ENCODE measurements around the gene DEFB129.
A peak's percentile ranks its signal among the peaks of the same experiment; 100 is the strongest.

DEFB129 gene

DNA sequence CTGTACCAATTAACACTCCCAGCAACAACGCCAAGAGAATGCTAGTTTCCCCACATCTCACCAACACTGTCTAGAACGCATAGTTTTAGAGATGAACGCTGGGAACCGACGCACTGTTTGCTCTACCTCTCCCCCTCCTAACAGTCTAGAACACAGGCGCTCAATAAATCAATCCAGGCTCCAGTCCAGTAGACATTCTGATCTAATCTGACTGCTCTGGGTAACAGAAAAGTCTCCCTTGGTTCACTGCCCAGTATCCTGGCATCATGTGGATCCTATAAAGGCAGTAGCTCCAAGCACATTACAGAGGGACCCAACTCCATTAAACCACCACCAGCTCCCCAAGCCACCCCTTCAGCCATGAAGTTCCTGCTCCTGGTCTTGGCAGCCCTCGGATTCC, 30.4 kb downstream of the DEFB129 start, which contains the start of gene DEFB132:
Gene DEFB132, plus strand, starts transcription at position 306 of the 400 bp plus-strand sequence. Its CDS starts 55 bp downstream, at position 361.
- no peak for DNase-seq

DNA sequence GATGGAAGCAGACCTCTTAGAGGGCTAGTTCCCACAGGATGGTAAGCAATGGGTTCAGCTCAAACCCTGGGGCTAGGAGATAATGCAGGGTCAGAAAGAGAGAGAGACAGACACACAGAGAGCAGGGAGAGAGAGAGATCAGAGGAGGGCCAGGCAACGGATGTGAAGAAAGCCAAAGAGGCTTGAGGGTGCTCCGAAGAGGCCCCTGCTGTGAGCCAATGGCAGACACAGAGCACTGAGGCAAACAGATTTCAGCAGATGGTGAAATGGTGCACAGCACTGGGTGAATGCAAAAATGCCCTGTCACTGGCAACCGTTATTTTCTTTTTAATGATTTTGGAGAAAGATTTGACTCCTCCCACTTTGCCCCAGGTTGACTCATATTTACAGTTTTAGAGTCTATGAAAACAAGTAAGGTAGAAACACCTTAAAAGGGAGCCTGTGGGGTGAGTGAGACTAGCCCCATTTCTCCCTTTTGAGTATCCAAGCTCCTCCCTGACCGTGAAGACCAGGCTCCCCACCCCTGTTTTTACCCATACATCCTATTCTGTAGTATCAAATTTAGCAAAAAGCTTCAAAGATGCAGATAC, 31.3 kb downstream of the DEFB129 start:
- no peak for DNase-seq

DNA sequence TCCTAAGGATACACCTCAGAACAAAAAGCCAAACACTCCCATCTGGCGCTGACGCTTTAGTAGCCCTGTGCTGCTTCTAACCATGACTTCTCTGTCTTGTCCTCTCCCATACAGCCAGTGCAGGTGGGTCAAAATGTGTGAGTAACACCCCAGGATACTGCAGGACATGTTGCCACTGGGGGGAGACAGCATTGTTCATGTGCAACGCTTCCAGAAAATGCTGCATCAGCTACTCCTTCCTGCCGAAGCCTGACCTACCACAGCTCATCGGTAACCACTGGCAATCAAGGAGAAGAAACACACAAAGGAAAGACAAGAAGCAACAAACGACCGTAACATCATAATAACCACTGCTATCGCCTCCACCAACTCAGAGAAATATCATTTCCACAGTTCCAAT, 31.9 kb downstream of the DEFB129 start:
- DNase-seq = no peak

DNA sequence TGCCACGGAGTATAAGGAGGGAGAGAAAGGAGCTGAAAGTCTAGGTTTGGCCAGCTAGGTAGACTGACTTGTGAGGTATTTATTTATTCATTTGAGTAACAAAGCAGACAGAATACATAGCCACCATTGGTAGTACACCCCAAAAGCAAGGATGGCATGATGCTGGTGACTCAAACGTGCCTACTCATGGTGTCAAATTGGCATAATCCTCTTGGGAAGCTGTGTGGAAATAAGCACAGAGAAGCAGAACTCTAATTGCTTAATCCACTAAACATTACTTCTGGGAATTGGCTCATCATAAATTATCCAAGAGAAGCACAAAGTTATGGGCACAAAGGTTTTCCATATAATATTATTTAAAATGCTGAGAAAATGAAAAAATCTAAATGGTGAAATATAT, 32.9 kb downstream of the DEFB129 start:
- DNase-seq = no peak

DNA sequence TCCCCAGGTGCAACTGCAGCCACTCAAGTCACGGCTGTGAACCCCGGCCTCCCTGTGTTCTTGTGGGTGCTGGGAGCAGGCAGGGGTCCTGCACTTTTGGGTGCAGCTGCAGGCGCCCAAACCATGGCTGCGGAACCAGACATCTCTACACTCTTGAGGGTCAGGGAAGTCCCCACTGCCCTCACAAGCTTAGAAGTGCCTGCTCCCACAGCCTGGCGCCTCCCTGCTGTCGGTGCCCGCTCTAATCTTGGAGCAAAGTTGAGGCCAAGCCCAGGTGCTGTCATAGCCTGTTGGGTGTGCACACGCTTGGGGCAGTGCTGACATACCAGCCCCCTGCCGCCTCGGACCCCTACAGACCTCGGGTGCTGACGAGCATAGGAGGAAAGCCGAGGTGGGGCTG, 36.6 kb downstream of the DEFB129 start:
- DNase-seq = no peak

DNA sequence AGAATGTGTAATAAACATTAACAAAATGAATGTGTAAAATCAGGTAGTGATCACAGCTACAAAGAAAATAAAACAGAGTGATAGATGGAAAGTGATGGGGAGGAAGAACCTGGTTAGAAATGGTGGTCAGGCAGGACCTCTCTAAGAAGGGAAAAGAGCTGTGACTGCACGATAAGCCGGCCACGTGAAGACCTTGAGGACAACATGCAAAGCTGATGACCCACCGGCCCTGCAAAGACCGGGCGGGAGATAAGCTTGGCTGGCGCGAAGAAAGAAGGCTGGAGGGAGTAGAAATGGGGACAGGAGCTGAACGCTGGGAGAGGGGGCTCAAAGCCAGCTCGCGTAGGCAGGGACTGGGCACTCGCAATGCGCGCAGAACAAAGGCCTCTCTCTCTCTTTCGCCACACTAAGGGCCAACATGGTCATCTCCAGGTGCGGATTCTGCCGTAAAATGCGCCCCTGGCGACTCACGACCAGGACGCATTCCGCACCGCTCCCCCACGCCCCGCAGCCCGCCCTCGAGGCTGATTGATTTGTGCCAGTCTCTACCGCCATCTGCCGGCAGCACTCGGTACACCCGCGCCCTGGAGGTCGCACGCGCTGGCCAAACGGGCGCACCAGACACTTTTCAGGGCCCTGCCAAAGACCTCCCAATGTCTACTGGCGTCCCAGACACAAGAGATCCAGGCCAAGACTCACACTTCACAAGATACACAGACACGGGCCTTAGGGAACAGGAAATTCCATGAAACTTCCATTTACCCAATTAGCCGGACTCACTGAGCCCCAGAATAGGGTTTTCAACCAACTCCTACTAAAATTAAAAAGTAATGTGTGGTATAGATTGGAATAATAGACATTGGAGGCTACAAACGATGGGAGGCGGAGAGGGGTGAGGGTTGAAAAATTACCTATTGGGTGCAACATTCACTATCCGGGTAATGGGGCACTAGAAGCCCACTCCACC, 39.8 kb downstream of the DEFB129 start:
- DNase-seq = peak; percentile 84

DNA sequence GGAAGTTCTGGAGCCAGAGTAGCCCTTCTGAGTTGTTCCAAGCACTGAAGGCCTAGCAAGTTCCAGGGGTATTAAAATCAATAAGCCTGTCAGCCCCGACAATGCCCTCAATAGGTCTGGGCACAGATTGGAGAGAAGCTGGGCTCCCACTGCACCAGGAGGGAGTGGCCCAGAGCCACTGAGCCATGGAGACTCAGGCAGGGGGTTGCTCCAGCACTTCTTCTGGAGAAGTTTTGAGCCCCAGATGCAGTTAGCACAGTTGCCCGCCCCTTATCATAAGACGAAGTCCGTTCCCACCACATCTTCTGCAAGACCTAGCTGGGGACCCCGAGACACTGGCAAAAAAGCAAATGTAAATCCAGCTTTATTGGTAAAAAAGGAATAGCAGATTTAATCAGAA, 43.5 kb downstream of the DEFB129 start:
- no peak for DNase-seq

DNA sequence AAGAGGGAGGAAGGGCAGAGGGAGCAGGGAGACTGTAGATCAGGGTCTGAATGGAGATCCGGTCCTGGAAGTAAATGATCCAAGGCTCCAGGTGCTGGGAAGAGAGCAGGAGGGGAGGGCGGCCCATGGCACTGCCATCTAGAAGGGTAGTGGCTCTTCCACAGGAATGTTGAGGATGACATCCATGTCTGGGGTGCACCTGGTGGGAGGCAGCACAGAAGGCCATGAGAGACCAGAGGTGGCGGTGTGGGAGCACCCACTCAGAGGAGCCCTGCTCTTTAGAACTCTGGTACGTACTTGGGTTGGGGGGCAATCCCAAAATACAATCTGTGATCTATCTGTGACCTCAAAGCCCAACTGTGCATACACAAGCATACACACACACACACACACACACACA, 44.0 kb downstream of the DEFB129 start:
- no peak for DNase-seq

DNA sequence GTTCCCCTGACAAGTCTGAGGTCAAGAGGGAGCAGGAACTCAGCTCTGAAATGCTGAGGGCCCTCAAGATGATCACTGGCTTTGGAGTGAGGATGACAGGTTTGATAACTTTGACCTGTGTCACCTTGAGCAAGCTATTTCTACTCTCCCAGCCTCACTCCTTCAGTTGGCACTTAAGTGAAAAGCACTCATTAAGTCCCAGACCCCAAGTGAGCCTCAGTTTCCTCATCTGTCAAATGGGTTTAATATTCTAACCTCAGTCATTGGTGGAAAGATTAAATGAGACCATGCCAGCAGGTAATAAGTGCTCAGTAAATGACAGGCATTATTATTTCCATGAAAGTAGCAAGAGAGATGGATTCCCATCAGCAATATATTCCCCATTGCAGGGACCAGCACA, 44.5 kb downstream of the DEFB129 start:
- DNase-seq = no peak

DNA sequence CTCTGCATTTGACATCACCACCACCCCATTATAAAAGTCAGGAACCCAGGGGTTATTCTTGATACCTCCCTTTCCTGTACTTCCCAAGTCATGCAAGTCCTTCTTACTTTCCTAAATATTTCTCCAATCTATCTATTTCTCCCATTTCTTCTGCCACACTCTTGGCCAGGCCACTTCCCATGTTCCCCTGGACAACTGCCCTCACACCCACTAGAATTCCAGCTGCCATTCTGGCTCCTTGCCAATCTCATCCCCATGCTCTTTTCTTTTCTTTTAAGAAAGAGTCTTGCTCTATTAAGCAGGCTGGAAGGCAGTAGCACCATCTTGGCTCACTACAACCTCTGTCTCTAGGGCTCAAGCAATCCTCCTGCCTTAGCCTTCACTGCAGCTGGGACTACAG, 45.7 kb downstream of the DEFB129 start:
- no peak for DNase-seq

DNA sequence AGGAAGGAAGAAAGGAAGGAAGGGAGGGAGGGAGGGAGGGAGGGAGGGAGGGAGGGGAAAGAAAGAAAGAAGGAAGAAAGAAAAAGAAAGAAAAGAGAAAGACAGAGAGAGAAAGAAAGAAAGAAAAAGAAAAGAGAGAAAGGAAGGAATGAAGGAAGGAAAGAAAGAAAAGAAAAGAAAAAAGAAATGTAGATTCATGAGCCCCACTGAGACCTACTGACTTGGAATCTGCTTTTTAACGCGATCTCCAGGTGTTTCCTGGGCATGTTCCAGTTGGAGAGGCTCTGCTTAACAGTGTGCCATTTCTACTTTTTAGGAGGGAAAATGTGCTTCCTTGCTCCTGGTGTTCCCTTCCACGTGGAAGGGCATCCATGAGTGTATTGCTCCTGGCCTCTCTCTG, 46.8 kb downstream of the DEFB129 start:
- DNase-seq = no peak

DNA sequence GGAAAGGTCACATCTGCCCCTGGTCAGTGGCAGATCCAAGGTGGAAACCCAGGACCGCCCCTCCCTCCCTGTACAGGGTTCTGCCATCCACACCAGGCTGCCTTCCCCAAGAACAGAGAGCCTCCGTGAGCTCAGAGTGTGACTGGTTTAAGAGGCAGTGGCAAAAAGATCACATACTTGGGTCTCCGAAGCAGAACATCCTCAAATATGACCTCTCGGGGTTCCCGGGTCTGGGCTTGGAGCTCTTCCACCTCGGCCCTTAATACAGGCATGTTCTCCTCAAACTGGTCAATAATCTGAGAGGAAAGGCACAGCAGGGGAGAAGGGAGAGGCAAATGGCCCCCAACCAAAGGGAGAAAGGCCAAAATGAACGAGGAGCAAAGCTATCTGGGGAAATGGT, 48.7 kb downstream of the DEFB129 start:
- DNase-seq = no peak

DNA sequence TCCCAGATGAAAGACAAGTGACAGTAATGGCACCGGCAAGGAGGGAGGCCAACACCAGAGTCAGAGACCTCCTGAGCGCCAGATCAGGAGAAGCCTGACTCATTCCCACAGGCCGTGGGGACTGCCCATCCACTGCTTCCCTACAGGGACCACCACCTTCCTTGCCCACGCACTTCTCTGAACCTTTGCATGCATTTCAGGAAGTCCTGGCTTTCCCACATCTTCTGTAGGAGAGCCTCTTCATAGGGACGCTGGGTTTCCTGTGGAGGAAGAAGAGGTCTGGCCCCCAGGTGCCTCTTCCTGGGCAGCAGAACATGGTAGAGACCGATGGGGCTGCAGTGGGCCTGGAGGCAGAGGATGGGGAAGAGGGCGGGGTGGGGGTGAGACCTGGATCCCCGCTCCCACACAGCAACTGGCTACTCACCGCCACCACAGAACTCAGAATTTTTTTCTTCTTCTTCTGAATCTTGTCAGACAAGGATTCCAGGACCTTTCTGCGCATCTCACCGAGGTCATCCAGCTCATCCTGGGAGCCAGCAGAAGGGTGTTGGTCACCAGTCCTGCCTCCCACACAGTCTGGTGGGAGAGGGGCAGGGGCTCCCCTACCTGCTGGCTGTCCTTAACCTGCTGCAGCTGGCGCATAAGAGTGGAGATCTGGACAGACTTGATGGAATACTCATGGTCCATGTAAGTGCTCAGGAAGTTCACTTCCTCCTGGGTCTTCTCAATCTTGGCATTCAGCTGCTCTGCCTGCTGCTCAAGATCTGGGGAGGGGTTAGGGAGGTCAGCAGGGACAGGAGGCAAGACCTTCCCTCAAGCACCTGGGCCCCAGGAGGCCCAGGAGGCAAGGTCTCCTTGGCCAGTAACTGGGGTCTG, 49.8 kb downstream of the DEFB129 start:
- DNase-seq = no peak

DNA sequence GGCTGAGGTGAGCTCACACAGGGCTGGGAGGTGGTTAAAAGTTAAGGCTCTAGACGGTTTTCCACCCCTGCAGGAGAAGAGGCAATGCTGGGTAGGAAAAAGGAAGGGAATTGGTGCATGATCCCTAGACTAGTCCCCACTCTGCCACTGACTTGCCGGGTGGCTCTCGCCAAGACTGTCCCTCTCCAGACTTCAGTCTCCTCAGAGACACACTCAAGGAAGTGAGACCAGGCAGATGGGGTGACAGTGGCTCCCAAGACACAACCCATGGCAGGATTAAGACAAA, 50.4 kb downstream of the DEFB129 start:
- DNase-seq = no peak

DNA sequence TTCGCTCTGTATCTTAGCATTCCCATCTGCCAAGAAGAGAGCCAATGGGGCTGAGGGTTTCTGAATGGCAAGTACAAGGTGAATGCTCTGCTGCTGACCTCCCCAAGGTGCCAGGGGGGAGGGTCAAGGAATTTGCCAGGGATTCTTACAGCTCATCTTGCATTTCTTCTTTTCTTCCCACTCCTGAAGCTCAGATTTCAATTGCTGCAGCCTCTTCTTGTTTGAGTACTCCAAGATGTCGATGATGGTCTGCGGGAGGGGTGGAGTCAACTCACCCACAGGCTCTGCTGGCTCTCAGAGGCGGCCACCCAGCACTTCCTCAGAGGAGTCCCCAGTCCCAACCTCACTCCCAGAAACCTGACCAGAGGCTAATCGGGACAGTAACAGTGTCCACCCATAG, 51.1 kb downstream of the DEFB129 start:
- no peak for DNase-seq

DNA sequence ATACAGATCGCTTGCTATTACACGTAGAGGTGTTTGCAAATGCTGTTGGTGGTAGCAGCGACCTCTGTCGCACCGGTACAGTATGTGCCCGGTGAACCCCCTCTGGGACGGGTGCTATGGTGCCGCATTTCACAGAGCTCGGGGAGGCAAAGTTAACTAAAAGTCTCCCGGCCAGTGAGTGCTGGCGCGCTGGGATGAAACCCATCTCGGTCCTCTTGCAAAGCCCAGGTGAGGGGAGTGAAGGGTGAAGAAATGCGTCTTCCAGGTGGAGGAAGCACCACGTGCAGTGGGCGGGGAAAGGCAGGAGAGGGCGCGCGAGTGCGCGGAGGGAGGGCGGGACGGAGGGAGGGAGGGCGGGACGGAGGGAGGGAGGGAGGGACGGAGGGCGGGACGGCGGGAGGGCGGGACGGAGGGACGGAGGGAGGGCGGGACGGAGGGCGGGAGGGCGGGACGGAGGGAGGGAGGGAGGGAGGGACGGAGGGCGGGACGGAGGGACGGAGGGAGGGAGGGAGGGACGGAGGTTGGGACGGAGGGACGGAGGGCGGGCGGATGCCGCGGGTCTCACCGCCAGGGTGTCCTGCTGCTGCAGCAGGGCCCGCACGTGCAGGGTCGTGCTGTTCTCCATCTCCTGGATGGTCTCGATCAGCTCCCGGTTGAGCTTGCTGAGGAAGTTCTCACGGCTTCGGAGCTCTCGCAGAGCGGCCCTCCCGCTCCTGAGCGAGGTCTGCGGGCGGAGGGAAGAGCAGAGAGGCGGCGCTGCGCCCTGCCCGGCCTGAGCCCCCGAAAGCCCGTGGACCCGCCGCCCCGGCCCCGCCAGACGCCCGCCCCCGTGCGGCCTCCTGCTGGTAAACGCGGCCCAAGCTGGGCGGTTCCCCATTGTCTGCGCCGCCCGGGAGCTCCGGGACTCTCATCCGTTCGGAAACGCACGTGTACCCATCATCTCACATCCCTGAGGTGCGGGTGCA, 51.8 kb downstream of the DEFB129 start:
- no peak for DNase-seq
